SK-N-SH treated with all-trans-retinoic acid at 6 μM for 48 hours (cell line): ENCODE measurements around the gene RECK.

Source experiments
- ISL1 ChIP-seq: fragments of 250-450 bp; sonication (Bioruptor Pico); IDR thresholded peaks from 2 replicates; pipeline ENCODE4 v2.1.2; 2022; ENCODE audit warnings: mild to moderate bottlenecking, moderate library complexity
- ZC3H10 ChIP-seq: fragments of 250-450 bp; sonication (Bioruptor Pico); IDR thresholded peaks from 2 replicates; pipeline ENCODE4 v1.5.1; 2021; ENCODE audit warnings: mild to moderate bottlenecking, moderate library complexity
- TF ChIP-seq, protein P1 (sequence below): fragments of 250-450 bp; sonication (Bioruptor Pico); IDR thresholded peaks from 2 replicates; pipeline ENCODE4 v1.8.0; 2020; ENCODE audit warnings: mild to moderate bottlenecking, moderate library complexity, borderline replicate concordance

DNA sequence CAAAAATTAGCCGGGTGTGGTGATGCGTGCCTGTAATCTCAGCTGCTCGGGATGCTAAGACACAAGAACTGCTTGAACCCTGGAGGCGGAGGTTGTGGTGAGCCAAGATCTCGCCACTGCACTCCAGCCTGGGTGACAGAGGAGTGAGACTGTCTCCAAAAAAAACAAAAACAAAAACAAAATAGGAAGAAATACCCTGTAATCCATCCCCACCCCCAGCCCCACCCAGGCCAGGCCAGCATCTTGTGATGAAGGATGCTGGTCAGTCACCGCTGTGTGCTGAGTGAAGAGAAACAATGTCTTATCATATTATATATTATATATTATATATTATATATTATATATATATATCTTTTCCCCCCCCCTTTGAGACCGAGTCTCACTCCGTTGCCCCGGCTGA lies 117.0 kb downstream of the RECK start:
- TF ChIP-seq, protein P1, sequence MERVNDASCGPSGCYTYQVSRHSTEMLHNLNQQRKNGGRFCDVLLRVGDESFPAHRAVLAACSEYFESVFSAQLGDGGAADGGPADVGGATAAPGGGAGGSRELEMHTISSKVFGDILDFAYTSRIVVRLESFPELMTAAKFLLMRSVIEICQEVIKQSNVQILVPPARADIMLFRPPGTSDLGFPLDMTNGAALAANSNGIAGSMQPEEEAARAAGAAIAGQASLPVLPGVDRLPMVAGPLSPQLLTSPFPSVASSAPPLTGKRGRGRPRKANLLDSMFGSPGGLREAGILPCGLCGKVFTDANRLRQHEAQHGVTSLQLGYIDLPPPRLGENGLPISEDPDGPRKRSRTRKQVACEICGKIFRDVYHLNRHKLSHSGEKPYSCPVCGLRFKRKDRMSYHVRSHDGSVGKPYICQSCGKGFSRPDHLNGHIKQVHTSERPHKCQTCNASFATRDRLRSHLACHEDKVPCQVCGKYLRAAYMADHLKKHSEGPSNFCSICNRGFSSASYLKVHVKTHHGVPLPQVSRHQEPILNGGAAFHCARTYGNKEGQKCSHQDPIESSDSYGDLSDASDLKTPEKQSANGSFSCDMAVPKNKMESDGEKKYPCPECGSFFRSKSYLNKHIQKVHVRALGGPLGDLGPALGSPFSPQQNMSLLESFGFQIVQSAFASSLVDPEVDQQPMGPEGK, result no peak
- TF ChIP-seq ZC3H10 (CRISPR knock-in tag) (no peak), ISL1 (CRISPR knock-in tag) (no peak)
